HG03378 (cell line): ENCODE results near the gene ABLIM2.

Experiments used
- ATAC-seq: cut with Tn5 transposase; IDR thresholded peaks from one replicate; pipeline ENCODE4 v1.9.1; 2021; ENCODE audit warnings: mild to moderate bottlenecking, moderate library complexity; ENCODE audit not compliant: unreplicated experiment

Gene ABLIM2

DNA sequence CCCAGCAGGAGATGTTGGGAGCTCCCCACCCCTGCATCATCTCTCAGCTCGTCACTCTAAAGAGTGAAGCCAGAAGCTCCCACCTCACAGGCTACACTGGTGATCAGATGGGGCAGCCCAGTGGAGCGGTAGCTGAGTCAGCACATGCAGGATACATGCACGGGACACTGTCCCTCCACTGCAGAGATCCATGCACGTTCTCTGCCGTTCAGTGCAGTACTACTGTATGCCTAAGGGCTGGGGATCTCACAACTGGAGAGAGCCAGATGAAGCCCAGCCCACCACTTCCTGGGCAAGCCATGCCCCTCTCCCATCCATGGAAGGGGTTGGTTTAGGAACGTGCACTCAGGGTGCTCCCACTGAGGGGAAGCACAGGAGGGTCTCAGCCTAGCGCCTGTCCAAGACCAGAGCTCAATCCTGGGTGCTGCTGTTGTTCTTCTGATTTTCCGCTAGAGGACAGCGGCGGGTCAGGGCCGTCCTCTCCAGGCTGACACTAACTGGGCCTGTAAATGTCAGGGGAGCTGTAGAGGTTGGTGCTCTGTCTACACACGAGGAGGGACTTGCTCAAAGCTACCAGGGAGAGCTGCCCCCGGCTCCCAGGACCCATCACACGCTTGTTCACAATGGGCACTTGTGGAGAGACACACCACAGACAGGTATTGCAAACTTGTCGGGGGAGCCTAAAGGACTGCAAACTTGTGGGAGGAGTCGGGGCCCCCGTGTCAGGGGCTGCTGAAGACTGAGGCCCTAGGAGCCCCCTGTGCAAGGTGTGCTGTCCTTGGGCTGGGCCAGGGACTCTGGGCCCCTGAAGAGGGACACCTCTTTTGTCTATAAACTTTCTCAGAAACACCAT lies 18.2 kb upstream of the ABLIM2 start:
- ATAC-seq, result peak; percentile 70

DNA sequence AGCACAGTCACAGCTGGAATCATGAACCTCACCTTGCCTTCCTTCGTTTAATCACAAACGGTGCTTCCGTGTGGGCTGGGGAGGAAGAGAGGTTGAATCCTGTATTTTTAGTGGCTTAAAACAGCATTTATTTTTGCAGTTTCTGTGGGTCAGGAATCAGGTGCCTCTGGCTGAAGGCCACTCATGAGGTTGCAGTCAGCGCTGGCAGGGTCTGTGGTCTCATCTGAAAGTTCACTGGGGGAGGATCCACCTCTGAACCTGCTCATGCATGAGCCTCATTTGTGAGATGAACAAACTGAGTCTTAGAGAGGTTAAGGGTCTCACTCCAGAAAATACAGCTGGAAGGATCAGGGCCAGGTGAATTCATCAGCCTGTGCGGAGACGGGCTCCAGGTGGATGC lies 17.1 kb upstream of the ABLIM2 start:
- no peak for ATAC-seq

- no peak for ATAC-seq
These were observed 16.4 kb upstream of the ABLIM2 start for GRCh38 chr4:8174970-8175369.

GRCh38 chr4:8173492-8174242 lies 15.1 kb upstream of the ABLIM2 start:
- no peak for ATAC-seq

DNA sequence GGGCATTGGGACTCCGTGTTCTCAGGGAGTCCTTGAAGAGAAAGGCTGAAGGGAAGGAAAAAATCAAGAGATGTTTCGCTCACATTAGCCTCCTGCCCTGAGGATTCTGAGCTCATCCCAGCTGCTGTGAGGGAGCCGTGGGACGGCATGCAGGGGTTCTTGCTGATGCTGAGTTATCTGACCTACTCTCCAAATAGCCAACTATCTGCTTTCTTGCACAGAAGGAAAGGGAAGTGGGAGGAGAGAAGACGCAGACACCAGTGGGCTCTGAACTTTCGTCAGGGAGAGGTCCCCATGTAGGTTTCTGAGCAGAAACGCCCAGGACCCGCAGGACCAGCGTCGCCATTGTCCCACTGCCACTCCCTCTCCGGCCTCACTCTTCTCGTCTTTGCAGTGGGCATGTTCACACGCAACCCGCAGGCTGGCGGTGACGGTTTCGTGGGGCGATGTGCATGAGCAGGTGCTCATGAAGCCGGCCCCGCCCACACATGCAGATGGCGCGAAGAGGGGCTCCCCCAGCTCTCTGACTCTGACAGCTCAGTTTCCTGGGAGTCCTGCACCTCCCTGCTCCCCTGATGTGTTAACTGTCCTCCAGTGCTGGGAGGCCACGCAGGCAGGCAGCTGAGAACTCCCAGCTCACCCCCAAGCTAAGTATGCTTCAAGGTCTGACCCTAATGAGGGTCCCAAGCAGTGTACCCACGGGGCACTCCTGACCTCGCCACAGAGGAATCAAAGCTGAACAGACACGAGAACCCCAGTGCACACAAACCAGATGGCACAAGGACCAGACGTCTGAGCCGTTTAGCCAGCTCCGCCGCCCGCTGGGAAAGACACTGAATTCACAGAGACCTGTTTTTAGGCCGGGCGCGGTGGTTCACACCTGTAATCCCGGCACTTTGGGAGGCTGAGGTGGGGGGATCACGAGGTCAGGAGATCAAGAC lies 13.6 kb upstream of the ABLIM2 start:
- ATAC-seq, result peak; percentile 56

GRCh38 chr4:8171266-8171665 lies 12.7 kb upstream of the ABLIM2 start:
- ATAC-seq, result no peak

DNA sequence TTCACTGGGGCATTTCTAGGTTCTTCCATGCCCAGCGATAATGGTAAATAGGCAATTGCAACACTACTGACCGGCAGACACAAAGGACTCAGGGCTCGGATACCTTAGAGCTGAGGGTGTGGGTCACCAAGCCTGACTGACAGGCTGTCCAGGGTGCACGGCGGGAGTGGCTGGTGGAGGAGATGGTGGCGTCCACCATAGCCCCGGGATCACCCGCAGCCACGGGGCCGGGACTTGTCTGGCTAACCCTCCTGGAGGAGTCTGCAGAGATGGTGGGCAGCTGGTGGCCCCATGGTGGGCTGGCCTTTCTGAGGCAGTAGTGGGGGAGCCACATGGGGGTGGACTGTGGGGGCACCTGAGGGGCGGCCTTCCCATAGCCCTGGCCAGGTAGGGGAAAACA lies 11.7 kb upstream of the ABLIM2 start:
- no peak for ATAC-seq

GRCh38 chr4:8169763-8170162 lies 11.2 kb upstream of the ABLIM2 start:
- no peak for ATAC-seq

DNA sequence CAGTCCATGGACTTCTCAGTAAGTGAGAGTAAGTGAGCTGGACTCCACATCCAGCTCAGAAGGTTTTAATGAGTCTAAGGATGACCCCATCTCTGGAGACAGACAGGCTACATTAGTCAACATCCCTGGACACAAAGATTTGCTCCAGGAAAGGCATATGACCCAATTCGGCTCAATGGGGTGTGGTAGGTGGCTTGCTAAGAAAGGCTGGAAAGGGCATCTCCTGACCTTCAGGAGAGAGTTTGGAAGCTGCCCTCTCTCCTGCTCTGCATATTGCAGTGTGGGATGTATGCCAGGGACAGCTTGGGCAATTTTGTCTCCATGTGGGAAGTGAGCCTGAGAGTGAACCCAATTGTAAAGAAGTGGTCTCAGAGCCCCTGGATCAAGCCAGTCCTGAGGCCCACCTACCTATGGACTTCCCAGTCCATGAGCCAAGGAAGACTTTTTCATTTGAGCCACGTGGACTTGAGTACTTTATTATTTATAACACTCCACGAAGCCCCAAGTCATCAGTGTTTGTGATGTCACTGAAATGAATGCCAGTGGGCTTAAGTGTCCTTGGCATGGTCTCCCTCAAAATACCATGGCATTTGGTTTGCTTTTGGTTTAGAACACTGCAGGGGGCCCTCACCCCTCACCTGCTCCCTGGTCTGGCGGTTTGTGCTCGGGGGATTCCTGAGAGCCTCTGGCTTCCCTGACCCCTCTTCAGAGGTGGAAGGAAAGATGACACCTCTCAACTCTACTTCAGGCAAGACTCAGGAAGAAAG lies 10.4 kb upstream of the ABLIM2 start:
- no peak for ATAC-seq

DNA sequence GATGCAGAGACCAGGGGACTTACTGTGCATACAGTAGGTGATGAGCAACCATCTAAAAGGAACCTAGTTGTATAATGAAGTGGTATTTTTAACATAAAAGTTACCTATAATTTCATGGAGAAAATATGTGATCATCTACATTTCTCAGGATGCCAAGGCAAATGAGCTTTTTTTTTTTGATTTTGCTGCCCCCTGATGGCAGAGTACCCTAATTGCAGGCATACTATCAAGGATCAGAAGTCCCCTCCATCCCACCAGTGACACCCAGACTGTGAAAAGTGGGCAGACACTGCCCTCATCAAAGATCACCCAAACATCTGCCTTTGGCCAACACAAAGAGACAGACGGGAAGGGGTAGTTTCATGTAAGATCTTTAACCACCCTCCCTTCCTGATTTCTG lies 9.6 kb upstream of the ABLIM2 start:
- no peak for ATAC-seq

DNA sequence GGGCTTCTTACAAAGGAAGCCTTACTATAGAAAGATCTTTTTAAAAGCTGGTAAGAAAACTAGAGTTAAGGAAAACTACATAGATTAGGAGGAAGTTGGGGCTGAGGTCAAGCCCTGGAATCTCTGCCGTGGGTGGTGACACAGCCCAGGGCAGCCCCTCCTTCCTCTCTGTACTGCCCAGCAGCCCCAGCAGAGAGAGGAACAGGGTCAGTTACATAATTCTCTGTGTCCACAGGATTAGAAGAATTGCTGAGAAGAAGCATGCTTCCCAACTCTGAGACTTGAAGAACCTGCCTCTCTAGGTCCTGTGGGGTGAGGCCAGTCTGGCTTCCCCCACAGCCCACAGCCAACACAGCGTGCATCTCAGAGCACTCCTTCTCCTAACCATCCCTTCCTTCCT lies 9.2 kb upstream of the ABLIM2 start:
- ATAC-seq, result no peak

GRCh38 chr4:8167291-8167690 lies 8.7 kb upstream of the ABLIM2 start:
- no peak for ATAC-seq

GRCh38 chr4:8165374-8165896 lies 6.8 kb upstream of the ABLIM2 start:
- no peak for ATAC-seq

DNA sequence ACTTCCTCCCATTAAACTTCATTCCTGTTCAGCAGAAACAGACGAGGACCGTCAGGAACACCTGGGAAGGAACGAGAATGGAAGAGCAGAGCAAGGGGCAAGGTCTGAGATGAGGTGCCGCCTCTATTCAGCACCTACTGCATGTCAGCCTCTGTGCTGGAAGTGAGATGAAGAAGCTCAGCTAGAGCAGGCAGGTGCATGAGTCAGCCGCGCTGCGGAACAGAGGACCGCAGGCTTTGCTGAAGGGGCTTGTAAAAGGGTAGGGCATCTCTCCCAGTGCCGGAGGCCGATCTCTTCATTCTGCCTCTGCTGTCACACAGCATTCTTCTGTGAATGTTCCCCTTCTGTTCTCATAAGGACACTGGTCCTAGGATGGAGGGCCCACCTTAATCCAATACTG lies 6.1 kb upstream of the ABLIM2 start:
- ATAC-seq, result no peak

GRCh38 chr4:8164194-8164565 lies 5.6 kb upstream of the ABLIM2 start:
- no peak for ATAC-seq

GRCh38 chr4:8163436-8164193 lies 5.0 kb upstream of the ABLIM2 start:
- no peak for ATAC-seq

- ATAC-seq, result no peak
These were observed 4.4 kb upstream of the ABLIM2 start for GRCh38 chr4:8163026-8163425.

DNA sequence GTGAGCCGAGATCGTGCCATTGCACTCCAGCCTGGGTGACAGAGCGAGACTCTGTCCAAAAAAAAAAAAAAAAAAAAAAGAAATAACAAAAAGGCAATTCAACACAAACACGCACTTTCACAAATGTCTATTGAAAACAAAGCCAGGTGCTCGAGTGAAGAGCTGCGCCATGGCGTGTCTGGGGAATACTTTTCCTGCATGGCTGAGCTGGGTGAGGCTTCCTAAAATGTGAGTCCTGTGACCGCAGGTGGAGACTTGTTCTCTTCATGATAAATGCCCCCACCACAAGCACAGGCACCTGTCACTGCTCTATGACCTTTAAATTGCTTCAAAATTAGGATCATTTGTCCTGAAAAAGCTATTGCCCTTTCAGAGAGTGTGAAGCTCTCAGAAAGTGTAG lies 4.0 kb upstream of the ABLIM2 start:
- ATAC-seq, result no peak

DNA sequence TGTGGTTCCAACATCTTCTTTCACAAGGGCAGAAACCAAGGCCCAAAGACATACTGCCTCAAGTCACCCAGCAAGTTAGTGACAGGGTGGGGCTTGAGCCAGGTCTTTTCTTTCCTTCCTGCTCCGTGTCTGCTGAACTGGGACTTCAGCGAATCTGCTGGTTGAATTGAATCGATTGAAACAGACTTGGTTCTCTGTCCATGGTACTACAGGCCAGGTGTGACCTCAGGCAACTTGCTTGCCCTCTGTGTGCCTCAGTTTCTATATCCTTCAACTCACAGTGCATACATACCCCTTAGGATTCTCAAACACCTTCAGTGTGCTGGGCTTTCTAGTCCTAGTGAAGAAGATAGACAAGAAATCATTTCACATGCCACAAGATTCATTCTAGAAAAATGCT lies 2.0 kb upstream of the ABLIM2 start:
- no peak for ATAC-seq

GRCh38 chr4:8160233-8160560 lies 1.6 kb upstream of the ABLIM2 start:
- ATAC-seq, result no peak
